H9 (cell line): ENCODE results near the gene NPR1. TPM values are rescaled to one million over a fixed set of nuclear protein-coding genes. Genes with fewer than 3 reads are reported as not detected.

Source experiments
- DNase-seq: peaks from one replicate; pipeline ENCODE4 v3.0.0-alpha.2; 2017
- H2AFZ ChIP-seq: one replicate; pipeline ENCODE4 v1.6.1; 2013; ENCODE audit warnings: mild to moderate bottlenecking, low read length, control low read depth, moderate library complexity
- H2AK5ac ChIP-seq: 2 replicates; pipeline ENCODE4 v1.6.1; 2013; ENCODE audit warnings: low read length, control low read depth, mixed read lengths; ENCODE audit not compliant: insufficient read length
- H2BK120ac ChIP-seq: one replicate; pipeline ENCODE4 v1.6.1; 2013; ENCODE audit warnings: low read depth, mild to moderate bottlenecking, low read length, control low read depth, inconsistent platforms; ENCODE audit not compliant: poor library complexity, severe bottlenecking
- H2BK12ac ChIP-seq: 2 replicates; pipeline ENCODE4 v1.6.1; 2013; ENCODE audit warnings: low read length, control low read depth, mixed read lengths, low read depth; ENCODE audit not compliant: insufficient read length
- H2BK15ac ChIP-seq: 2 replicates; pipeline ENCODE4 v1.6.1; 2013; ENCODE audit warnings: low read depth, low read length, control low read depth
- H2BK20ac ChIP-seq: one replicate; pipeline ENCODE4 v1.6.1; 2013; ENCODE audit warnings: low read depth, mild to moderate bottlenecking, low read length, control low read depth, inconsistent platforms; ENCODE audit not compliant: poor library complexity, severe bottlenecking
- H2BK5ac ChIP-seq: 2 replicates; pipeline ENCODE4 v1.6.1; 2013; ENCODE audit warnings: low read length, control low read depth, mixed read lengths; ENCODE audit not compliant: insufficient read length
- H3K14ac ChIP-seq: 2 replicates; pipeline ENCODE4 v1.6.1; 2013; ENCODE audit warnings: low read length, control low read depth; ENCODE audit not compliant: insufficient read depth
- H3K18ac ChIP-seq: 2 replicates; pipeline ENCODE4 v1.6.1; 2013; ENCODE audit warnings: low read depth, mild to moderate bottlenecking, mixed read lengths, low read length, control low read depth; ENCODE audit not compliant: insufficient read length
- H3K23ac ChIP-seq: 2 replicates; pipeline ENCODE4 v1.6.1; 2013; ENCODE audit warnings: low read length, control low read depth, mixed read lengths, low read depth; ENCODE audit not compliant: insufficient read length
- H3K23me2 ChIP-seq: 2 replicates; pipeline ENCODE4 v1.6.1; 2013; ENCODE audit warnings: low read depth, mild to moderate bottlenecking, mixed read lengths, low read length, control low read depth; ENCODE audit not compliant: insufficient read length, poor library complexity, severe bottlenecking
- H3K27ac ChIP-seq: 2 replicates; pipeline ENCODE4 v1.5.1; 2013; ENCODE audit warnings: low read length, control low read depth, mixed read lengths, low read depth; ENCODE audit not compliant: insufficient read length
- H3K27me3 ChIP-seq: 2 replicates; pipeline ENCODE4 v1.6.1; 2013; ENCODE audit warnings: low read length, control low read depth, inconsistent platforms; ENCODE audit not compliant: insufficient read depth
- H3K4ac ChIP-seq: 2 replicates; pipeline ENCODE4 v1.6.1; 2013; ENCODE audit warnings: low read depth, mild to moderate bottlenecking, control low read depth, inconsistent platforms, low read length, moderate library complexity
- H3K4me1 ChIP-seq: 2 replicates; pipeline ENCODE4 v1.6.1; 2013; ENCODE audit warnings: low read length, control low read depth, inconsistent platforms; ENCODE audit not compliant: insufficient read depth
- H3K4me2 ChIP-seq: 2 replicates; pipeline ENCODE4 v1.6.1; 2013; ENCODE audit warnings: low read length, control low read depth, mixed read lengths; ENCODE audit not compliant: insufficient read length, insufficient read depth
- H3K56ac ChIP-seq: 2 replicates; pipeline ENCODE4 v1.6.1; 2013; ENCODE audit warnings: low read depth, mild to moderate bottlenecking, mixed read lengths, low read length, control low read depth; ENCODE audit not compliant: insufficient read length
- H3K79me1 ChIP-seq: 2 replicates; pipeline ENCODE4 v1.6.1; 2013; ENCODE audit warnings: low read depth, mild to moderate bottlenecking, moderate library complexity, low read length, control low read depth, inconsistent platforms; ENCODE audit not compliant: insufficient read depth, poor library complexity, severe bottlenecking
- H3K79me2 ChIP-seq: 2 replicates; pipeline ENCODE4 v1.6.1; 2013; ENCODE audit warnings: low read length, control low read depth, inconsistent platforms; ENCODE audit not compliant: insufficient read depth
- H3K9ac ChIP-seq: 2 replicates; pipeline ENCODE4 v1.6.1; 2013; ENCODE audit warnings: low read length, control low read depth, mixed read lengths; ENCODE audit not compliant: insufficient read length; ENCODE audit errors: extremely low read depth
- H3K9me3 ChIP-seq: one replicate; pipeline ENCODE4 v1.6.1; 2013; ENCODE audit warnings: low read depth, low read length, inconsistent platforms; ENCODE audit not compliant: control insufficient read depth
- H3T11ph ChIP-seq: one replicate; pipeline ENCODE4 v1.6.1; 2013; ENCODE audit warnings: mild to moderate bottlenecking, low read length, control low read depth, inconsistent platforms
- H4K20me1 ChIP-seq: one replicate; pipeline ENCODE4 v1.6.1; 2013; ENCODE audit not compliant: control insufficient read depth, insufficient read length, insufficient read depth
- H4K5ac ChIP-seq: 2 replicates; pipeline ENCODE4 v1.6.1; 2013; ENCODE audit warnings: low read depth, mild to moderate bottlenecking, mixed read lengths, low read length, control low read depth; ENCODE audit not compliant: insufficient read length
- H4K8ac ChIP-seq: replicated peaks from 2 replicates; pipeline ENCODE4 v1.6.1; 2013; ENCODE audit warnings: low read length, control low read depth, mixed read lengths, low read depth; ENCODE audit not compliant: insufficient read length
- H4K91ac ChIP-seq: 2 replicates; pipeline ENCODE4 v1.6.1; 2013; ENCODE audit warnings: low read depth, mild to moderate bottlenecking, moderate library complexity, mixed read lengths, low read length, control low read depth; ENCODE audit not compliant: insufficient read length
- H3K27ac Mint-ChIP-seq, 3 experiments: 2 replicates in 2 of 3; 3 replicates in 1 of 3; pipeline ENCODE4 v1.8.0; 2020 to 2021; ENCODE audit warnings: mixed read lengths in 3 of 3, mild to moderate bottlenecking in 1 of 3, moderate library complexity in 1 of 3
- H3K27me3 Mint-ChIP-seq: 2 replicates; pipeline ENCODE4 v1.8.0; 2021; ENCODE audit warnings: low read depth, mild to moderate bottlenecking, moderate library complexity, mixed read lengths
- H3K36me3 Mint-ChIP-seq, 3 experiments: 2 replicates in 2 of 3; 3 replicates in 1 of 3; pipeline ENCODE4 v1.8.0; 2020 to 2021; ENCODE audit warnings: low read depth in 3 of 3, mixed read lengths in 3 of 3; ENCODE audit not compliant: insufficient read depth in 1 of 3
- H3K4me1 Mint-ChIP-seq, 2 experiments: 2 replicates each; pipeline ENCODE4 v1.8.0; 2020; ENCODE audit warnings: mixed read lengths in 2 of 2
- H3K4me3 Mint-ChIP-seq, 2 experiments: 2 replicates in 1 of 2; 3 replicates in 1 of 2; pipeline ENCODE4 v1.8.0; 2020 to 2021; ENCODE audit warnings: mild to moderate bottlenecking in 2 of 2, mixed read lengths in 2 of 2, moderate library complexity in 1 of 2
- H3K9me3 Mint-ChIP-seq, 2 experiments: 2 replicates in 1 of 2; 3 replicates in 1 of 2; pipeline ENCODE4 v1.8.0; 2020; ENCODE audit warnings: mild to moderate bottlenecking in 2 of 2, mixed read lengths in 2 of 2, moderate library complexity in 1 of 2
- CTCF ChIP-seq: fragments of 200-600 bp; sonication (generic); conservative IDR thresholded peaks from 3 replicates; pipeline ENCODE4 v1.8.0; 2021; ENCODE audit warnings: antibody characterized with exemption, mild to moderate bottlenecking
- WGBS: extraction: QIAGEN DNeasy Blood & Tissue Kit; methylation state at CpG from one replicate; pipeline ENCODE4 v1.1.7; 2013; ENCODE audit warnings: missing lambda C conversion rate, low lambda C conversion rate, mixed read lengths; ENCODE audit not compliant: insufficient read length; ENCODE audit errors: extremely low coverage; 5-methylcytosine and 5-hydroxymethylcytosine counted together
- total RNA-seq: library from RNA; stranded (reverse); gene quantifications from 2 replicates; pipeline ENCODE4 v1.2.1, GENCODE V29; 2021

NPR1 gene
- total RNA-seq, 1 experiment from 2014 or later = 8.6 TPM

GRCh38 chr1:153687346-153688125, 9.0 kb downstream of the NPR1 start:
- H3K4me1 ChIP-seq = no peaks in the 10 kb centered on the region
- no peaks in the 10 kb centered on the region for H3K23me2 ChIP-seq
- no peak overlapping the region for H2BK12ac ChIP-seq
- H3K9ac ChIP-seq = no peak overlapping the region
- Mint-ChIP-seq H3K36me3 (peaks cover 4 to 33% (median 27%) of the 10 kb centered on the region in 3 experiments; a peak in 5 of 7 replicates), H3K27ac (peak overlapping the region in 1 of 3 experiments; percentile 67; a peak in 2 of 7 replicates), H3K27me3 (peaks cover under 1% of the 10 kb centered on the region; the same call in 1 of the 2 replicates), H3K4me1 (peaks cover 8 to 19% of the 10 kb centered on the region in 2 experiments; a peak in 3 of 4 replicates), H3K4me3 (no peak overlapping the region), H3K9me3 (no peaks in the 10 kb centered on the region)
- no peaks in the 10 kb centered on the region for H3K9me3 ChIP-seq
- no peak overlapping the region for H3K4ac ChIP-seq
- no CpG with 5 or more reads among the region's 16 CpGs for WGBS
- H2BK15ac ChIP-seq = no peak overlapping the region
- DNase-seq = no peak
- no peak overlapping the region for H3T11ph ChIP-seq
- H2BK5ac ChIP-seq = no peak overlapping the region
- H3K79me1 ChIP-seq = no peaks in the 10 kb centered on the region
- H3K14ac ChIP-seq = no peak overlapping the region
- H3K23ac ChIP-seq = no peak overlapping the region
- H2AFZ ChIP-seq = no peak overlapping the region
- H4K8ac ChIP-seq = no peak overlapping the region
- no peak overlapping the region for H2BK20ac ChIP-seq
- no peaks in the 10 kb centered on the region for H4K20me1 ChIP-seq
- H3K27ac ChIP-seq = no peak overlapping the region
- H2AK5ac ChIP-seq = no peak overlapping the region
- H3K79me2 ChIP-seq = no peaks in the 10 kb centered on the region
- H3K4me2 ChIP-seq = no peak overlapping the region
- no peak overlapping the region for H4K91ac ChIP-seq
- no peak for TF ChIP-seq CTCF
- H4K5ac ChIP-seq = no peak overlapping the region
- no peak overlapping the region for H2BK120ac ChIP-seq
- H3K56ac ChIP-seq = no peak overlapping the region
- no peaks in the 10 kb centered on the region for H3K27me3 ChIP-seq
- no peak overlapping the region for H3K18ac ChIP-seq
